ENCODE results near the gene CCDC187.

GRCh38 chr9:136211006-136211405, 92.9 kb downstream of the CCDC187 start:
- TF ChIP-seq GATA2 (IDR thresholded peaks at IDR 0.05; ENCODE audit: low read depth, low read length) (no peak), GATA3 (IDR thresholded peaks at IDR 0.05; ENCODE audit: low read depth, low read length) (no peak)
